Right lobe of liver (tissue), 6 donors: Measurements from ENCODE around the gene TEX36. TPM values are rescaled to one million over a fixed set of nuclear protein-coding genes. Genes with fewer than 3 reads are reported as not detected.

Experiments
- ATAC-seq, 4 donors: fragments of 200-7000 bp; cut with Tn5 transposase; one replicate each; pipeline ENCODE4 v1.9.1; 2020; ENCODE audit warnings: mild to moderate bottlenecking in 4 of 4, moderate library complexity in 4 of 4
- DNase-seq, 3 donors: peaks; one replicate each; pipeline ENCODE4 v3.0.0-alpha.2; 2020
- H3K27ac ChIP-seq, 3 donors: fragments of 200-600 bp; one replicate each; pipeline ENCODE4 v1.8.0; 2022
- H3K27me3 ChIP-seq, 2 donors: fragments of 200-600 bp; one replicate each; pipeline ENCODE4 v1.8.0; 2022
- H3K36me3 ChIP-seq, 4 donors: fragments of 200-600 bp; sonication (generic) in 1 of 4; one replicate each; pipeline versions ENCODE4 v1.5.1 to v1.8.0; 2017 to 2022; ENCODE audit warnings: control low read depth in 1 of 4
- H3K4me1 ChIP-seq, 4 donors: fragments of 200-600 bp; sonication (generic) in 1 of 4; one replicate each; pipeline versions ENCODE4 v1.5.1 to v1.8.0; 2017 to 2022; ENCODE audit warnings: control low read depth in 1 of 4
- H3K4me3 ChIP-seq, 3 donors: fragments of 200-600 bp; one replicate each; pipeline ENCODE4 v1.8.0; 2022
- H3K9me3 ChIP-seq, 4 donors: fragments of 200-600 bp; sonication (generic) in 1 of 4; one replicate each; pipeline versions ENCODE4 v1.5.1 to v1.8.0; 2017 to 2022; ENCODE audit warnings: control low read depth in 1 of 4
- CTCF ChIP-seq, 4 donors: fragments of 200-600 bp in 3 of 4; fragments of 450-650 bp in 1 of 4; IDR thresholded peaks; one replicate each; pipeline versions ENCODE4 v1.5.1 to v1.8.0; 2016 to 2022; ENCODE audit warnings: antibody characterized with exemption in 4 of 4, mild to moderate bottlenecking in 2 of 4
- POLR2A ChIP-seq: fragments of 450-650 bp; IDR thresholded peaks from one replicate; pipeline ENCODE4 v1.6.1; 2017; ENCODE audit warnings: antibody characterized with exemption, mild to moderate bottlenecking
- WGBS: methylation state at CpG from one replicate; pipeline ENCODE4 v1.1.6; 2018; ENCODE audit warnings: low coverage, low lambda C conversion rate; ENCODE audit not compliant: insufficient coverage; ENCODE audit errors: missing lambda C conversion rate; 5-methylcytosine and 5-hydroxymethylcytosine counted together
- intact Hi-C, 2 donors: fragments of 100-400 bp; cut with DNase I; formaldehyde crosslinking; loops; one replicate each; pipeline versions ENCODE4 v1.11.2 to v1.14.1; 2022
- total RNA-seq, 6 experiments: library from RNA; depleted of rRNA in 2 of 6; stranded (reverse); fragments of >200 nt in 2 of 6; fragmentation: NEBNext Ultra II Directional in 3 of 6; extraction: Animal tissue kit (Norgen Biotek cat#: 25700) in 3 of 6; gene quantifications; one replicate each; pipeline versions ENCODE4 v1.1.0 to v1.2.4, GENCODE V29; 2016 to 2023
- donor health status: DM: no; HTN: yes; CAD: no.
- donor health status: DM: no; HTN: no; CAD: no.
- donor health status: DM: no; HTN: no; CAD: no.
- donor health status: DM: no; HTN: yes; CAD: no.
- donor health status: DM: no; HTN: yes; CAD: no.

Gene TEX36
- total RNA-seq, 6 experiments from 2014 or later: not detected

- ATAC-seq (no peak), DNase-seq (no peak)
- Histone ChIP-seq H3K9me3 (no peaks in the 10 kb centered on the region), H3K27ac (no peak overlapping the region), H3K4me3 (no peak overlapping the region), H3K36me3 (no peaks in the 10 kb centered on the region), H3K27me3 (no peaks in the 10 kb centered on the region), H3K4me1 (no peaks in the 10 kb centered on the region)
- intact Hi-C loops: no loop called here
- TF ChIP-seq POLR2A (no peak), CTCF (IDR thresholded peaks at IDR 0.05) (no peak)
- 44% methylated on average over 13 of the region's 13 CpGs for WGBS
Observed at GRCh38 chr10:125633517-125633999, 49.4 kb downstream of the TEX36 start.

GRCh38 chr10:125631806-125632205 lies 51.2 kb downstream of the TEX36 start:
- WGBS: 23% methylated on average over 4 of the region's 5 CpGs
- Histone ChIP-seq H3K27ac (no peak overlapping the region), H3K27me3 (no peaks in the 10 kb centered on the region), H3K4me3 (no peak overlapping the region), H3K36me3 (no peaks in the 10 kb centered on the region), H3K4me1 (no peaks in the 10 kb centered on the region), H3K9me3 (no peaks in the 10 kb centered on the region)
- DNase-seq (no peak), ATAC-seq (no peak)
- intact Hi-C loops: no loop called here
- no peak for TF ChIP-seq POLR2A
- no peak for TF ChIP-seq CTCF (IDR thresholded peaks at IDR 0.05)

- Histone ChIP-seq H3K27ac (no peak overlapping the region), H3K4me1 (no peaks in the 10 kb centered on the region), H3K27me3 (no peaks in the 10 kb centered on the region), H3K4me3 (no peak overlapping the region), H3K9me3 (no peaks in the 10 kb centered on the region), H3K36me3 (no peaks in the 10 kb centered on the region)
- ATAC-seq (peak in 1 of 4 donors; percentile 27), DNase-seq (no peak)
- WGBS: 62% methylated on average over 3 of the region's 3 CpGs
- TF ChIP-seq POLR2A: no peak
- TF ChIP-seq CTCF (IDR thresholded peaks at IDR 0.05): peak in 3 of 4 donors; percentile 7 to 20 (median 15)
- intact Hi-C loops: no loop called here
Observed at GRCh38 chr10:125629758-125630376, 53.1 kb downstream of the TEX36 start.

- DNase-seq: no peak
- Histone ChIP-seq H3K27me3 (no peaks in the 10 kb centered on the region), H3K9me3 (no peaks in the 10 kb centered on the region), H3K36me3 (no peaks in the 10 kb centered on the region), H3K4me3 (no peak overlapping the region), H3K27ac (no peak overlapping the region), H3K4me1 (no peaks in the 10 kb centered on the region)
- ATAC-seq: no peak
- intact Hi-C loops: no loop called here
- TF ChIP-seq CTCF (IDR thresholded peaks at IDR 0.05) (no peak), POLR2A (no peak)
- WGBS: 57% methylated on average over 11 of the region's 11 CpGs
Observed at GRCh38 chr10:125628104-125629049, 54.6 kb downstream of the TEX36 start.
